Endothelial cell (in vitro differentiated cells): Measurements from ENCODE around the gene RNF115. TPM values are rescaled to one million over a fixed set of nuclear protein-coding genes. Genes with fewer than 3 reads are reported as not detected.

Source experiments
- DNase-seq: peaks from one replicate; pipeline ENCODE4 v3.0.0; 2021; ENCODE audit warnings: low spot score
- H3K27ac Mint-ChIP-seq: one replicate; pipeline ENCODE4 v1.8.0; 2021; ENCODE audit warnings: mixed read lengths, inconsistent platforms; ENCODE audit not compliant: unreplicated experiment
- H3K27me3 Mint-ChIP-seq: one replicate; pipeline ENCODE4 v1.8.0; 2021; ENCODE audit warnings: mild to moderate bottlenecking, moderate library complexity, mixed read lengths, inconsistent platforms; ENCODE audit not compliant: unreplicated experiment
- H3K36me3 Mint-ChIP-seq: one replicate; pipeline ENCODE4 v1.8.0; 2021; ENCODE audit warnings: mild to moderate bottlenecking, low read depth, mixed read lengths, inconsistent platforms; ENCODE audit not compliant: unreplicated experiment
- H3K4me1 Mint-ChIP-seq: one replicate; pipeline ENCODE4 v1.8.0; 2021; ENCODE audit warnings: mild to moderate bottlenecking, mixed read lengths, inconsistent platforms; ENCODE audit not compliant: unreplicated experiment
- H3K4me3 Mint-ChIP-seq: one replicate; pipeline ENCODE4 v1.8.0; 2021; ENCODE audit warnings: mild to moderate bottlenecking, mixed read lengths, inconsistent platforms; ENCODE audit not compliant: unreplicated experiment
- H3K9me3 Mint-ChIP-seq: one replicate; pipeline ENCODE4 v1.8.0; 2021; ENCODE audit warnings: mixed read lengths, inconsistent platforms; ENCODE audit not compliant: unreplicated experiment
- CTCF ChIP-seq: fragments of 200-600 bp; sonication (generic); IDR thresholded peaks from one replicate; pipeline ENCODE4 v1.5.0; 2021; ENCODE audit warnings: antibody characterized with exemption; ENCODE audit not compliant: unreplicated experiment
- total RNA-seq: library from RNA; stranded (reverse); fragmentation: NEBNext Ultra II Directional; extraction: Animal tissue kit (Norgen Biotek cat#: 25700); gene quantifications from one replicate; pipeline ENCODE4 v1.2.1, GENCODE V29; 2021; ENCODE audit not compliant: unreplicated experiment

The RNF115 gene
- total RNA-seq, 1 donor from 2014 or later, result 13.1 TPM

DNA sequence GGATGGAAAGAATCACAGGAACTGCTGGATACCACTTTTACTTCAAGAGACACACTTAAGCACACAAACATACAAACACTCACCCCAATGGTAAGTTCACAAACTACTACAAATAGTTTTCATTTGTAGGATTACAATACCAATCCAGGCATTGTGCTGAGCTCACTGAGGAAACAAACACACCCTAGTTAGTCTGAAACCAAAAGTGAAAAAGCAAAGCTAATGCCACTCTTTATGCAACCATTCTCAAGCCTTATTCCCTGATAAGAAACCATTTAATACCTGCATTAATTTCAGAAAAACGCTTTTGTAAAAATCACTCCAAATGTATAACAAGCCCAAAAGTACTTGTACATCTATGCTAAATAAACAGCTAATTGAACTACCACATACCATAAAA is 38.3 kb downstream of the RNF115 start:
- Mint-ChIP-seq H3K4me3 (no peak overlapping the region), H3K27me3 (no peaks in the 10 kb centered on the region), H3K4me1 (peaks cover 40% of the 10 kb centered on the region), H3K36me3 (peaks cover 5% of the 10 kb centered on the region), H3K9me3 (no peaks in the 10 kb centered on the region), H3K27ac (peak overlapping the region; percentile 88)
- no peak for DNase-seq
- no peak for TF ChIP-seq CTCF

- no peaks in the 10 kb centered on the region for H3K9me3 Mint-ChIP-seq
- no peak overlapping the region for H3K27ac Mint-ChIP-seq
- TF ChIP-seq CTCF, result no peak
- no peak for DNase-seq
- H3K4me1 Mint-ChIP-seq, result peaks cover 40% of the 10 kb centered on the region
- H3K4me3 Mint-ChIP-seq, result no peak overlapping the region
- H3K36me3 Mint-ChIP-seq, result peaks cover 5% of the 10 kb centered on the region
- H3K27me3 Mint-ChIP-seq, result no peaks in the 10 kb centered on the region
Measured at GRCh38 chr1:145784409-145784808, 39.5 kb downstream of the RNF115 start.

DNA sequence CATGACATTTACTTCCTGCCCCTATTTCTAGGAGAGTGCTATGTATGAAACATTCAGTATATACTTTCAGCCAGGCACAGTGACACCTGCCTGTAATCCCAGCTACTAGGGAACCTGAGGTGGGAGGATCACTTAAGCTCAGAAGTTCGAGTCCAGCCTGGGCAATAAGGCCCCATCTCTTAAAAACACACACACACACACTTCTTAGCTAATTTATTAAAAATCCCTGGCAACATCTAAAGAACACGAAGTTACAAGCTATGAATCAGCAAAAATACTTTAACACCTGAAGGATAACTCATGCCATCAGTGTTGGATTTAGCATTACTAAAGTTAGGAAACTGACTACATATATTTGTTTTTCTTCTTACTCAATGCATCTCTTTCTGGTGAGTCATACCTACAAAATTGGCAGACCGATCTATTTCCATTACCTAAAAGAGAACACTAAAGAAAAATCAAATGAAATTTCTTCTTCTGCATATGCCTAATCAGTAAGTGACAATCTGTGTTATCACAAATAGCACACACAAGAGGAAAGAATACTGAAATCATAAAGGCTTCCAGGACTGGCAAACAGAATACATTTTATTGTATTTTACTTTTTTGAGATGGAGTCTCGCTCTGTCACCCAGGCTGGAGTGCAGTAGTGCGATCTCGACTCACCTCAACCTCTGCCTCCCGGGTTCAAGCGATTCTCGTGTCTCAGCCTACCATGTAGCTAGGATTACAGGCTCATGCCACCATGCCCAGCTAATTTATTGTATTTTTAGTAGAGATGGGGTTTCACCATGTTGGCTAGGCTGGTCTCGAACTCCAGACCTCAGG is 41.4 kb downstream of the RNF115 start:
- H3K27ac Mint-ChIP-seq, result no peak overlapping the region
- DNase-seq, result no peak
- H3K36me3 Mint-ChIP-seq, result no peaks in the 10 kb centered on the region
- no peak overlapping the region for H3K4me3 Mint-ChIP-seq
- TF ChIP-seq CTCF, result no peak
- H3K9me3 Mint-ChIP-seq, result no peaks in the 10 kb centered on the region
- H3K27me3 Mint-ChIP-seq, result no peaks in the 10 kb centered on the region
- H3K4me1 Mint-ChIP-seq, result peaks cover 40% of the 10 kb centered on the region

DNA sequence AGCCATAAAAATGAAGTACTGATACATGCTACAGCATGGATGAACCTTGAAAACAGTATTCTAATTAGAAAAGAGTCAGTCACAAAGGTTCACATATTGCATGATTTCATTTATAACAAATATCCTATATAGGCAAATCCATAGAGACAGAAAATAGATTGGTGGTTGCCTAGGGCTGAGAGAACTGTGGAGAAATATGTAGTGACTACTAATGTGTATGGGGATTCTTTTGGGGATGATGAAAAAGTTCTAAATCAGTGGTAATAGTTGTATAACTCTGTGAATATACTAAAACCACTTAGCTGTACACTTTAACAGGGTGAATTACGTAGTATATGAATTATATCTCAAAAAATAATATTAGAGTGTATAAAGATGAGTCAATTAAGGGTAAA is 45.8 kb downstream of the RNF115 start:
- no peaks in the 10 kb centered on the region for H3K27me3 Mint-ChIP-seq
- no peak for TF ChIP-seq CTCF
- H3K9me3 Mint-ChIP-seq, result no peaks in the 10 kb centered on the region
- H3K4me3 Mint-ChIP-seq, result no peak overlapping the region
- no peaks in the 10 kb centered on the region for H3K36me3 Mint-ChIP-seq
- H3K4me1 Mint-ChIP-seq, result peaks cover 13% of the 10 kb centered on the region
- no peak overlapping the region for H3K27ac Mint-ChIP-seq
- DNase-seq, result no peak

- H3K27me3 Mint-ChIP-seq, result no peaks in the 10 kb centered on the region
- H3K4me1 Mint-ChIP-seq, result peaks cover 13% of the 10 kb centered on the region
- H3K36me3 Mint-ChIP-seq, result no peaks in the 10 kb centered on the region
- H3K27ac Mint-ChIP-seq, result no peak overlapping the region
- DNase-seq, result no peak
- no peak for TF ChIP-seq CTCF
- no peaks in the 10 kb centered on the region for H3K9me3 Mint-ChIP-seq
- H3K4me3 Mint-ChIP-seq, result no peak overlapping the region
Measured at GRCh38 chr1:145777357-145778145, 46.3 kb downstream of the RNF115 start.
